HG02571 (cell line): ENCODE measurements around the gene MAPK10.
"Not testable (repeated sequence)": the region's sequence is repeated elsewhere in the genome, so short reads cannot be mapped to it uniquely, and the experiment has no call there.

ENCODE experiments used
- ATAC-seq: cut with Tn5 transposase; IDR thresholded peaks from one replicate; pipeline ENCODE4 v1.9.1; 2021; ENCODE audit warnings: mild to moderate bottlenecking, moderate library complexity; ENCODE audit not compliant: unreplicated experiment

Gene MAPK10

DNA sequence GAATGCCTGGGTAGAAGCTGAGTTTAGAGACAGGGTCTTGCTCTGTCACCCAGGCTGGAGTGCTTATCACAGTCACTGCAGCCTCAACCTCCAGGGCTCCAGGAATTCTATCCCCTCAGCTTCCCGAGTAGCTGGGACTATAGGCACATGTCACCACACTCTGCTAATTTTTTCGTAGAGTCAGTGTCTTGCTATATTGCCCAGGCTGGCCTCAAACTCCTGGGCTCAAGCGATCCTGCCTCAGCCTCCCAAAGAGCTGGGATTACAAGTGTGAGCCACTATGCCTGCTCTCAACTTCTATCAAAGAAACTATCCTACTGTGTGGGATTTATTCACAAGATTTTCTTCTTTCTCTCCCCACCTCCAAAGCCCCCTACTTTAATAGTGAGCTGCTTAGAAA is 15.7 kb downstream of the MAPK10 start:
- no peak for ATAC-seq

DNA sequence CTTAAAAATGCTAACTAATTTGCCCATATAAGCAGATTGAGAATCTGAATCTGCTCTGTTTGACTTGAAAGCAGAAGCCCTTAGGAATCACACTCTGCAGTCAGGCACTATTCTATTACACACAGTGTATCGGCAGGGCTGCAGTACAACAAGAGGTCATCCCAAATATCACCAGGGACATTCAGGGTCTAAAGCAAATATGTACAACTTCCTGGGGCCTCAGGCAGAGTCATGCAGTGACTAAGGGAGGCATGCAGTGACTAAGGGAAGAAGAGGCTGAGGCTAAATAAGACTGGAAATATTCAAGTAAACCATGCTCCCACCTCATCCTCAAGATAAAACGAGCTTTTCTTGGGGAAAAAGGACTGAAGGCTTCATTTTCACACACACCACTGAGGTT is 20.9 kb downstream of the MAPK10 start:
- ATAC-seq, result no peak

- no peak for ATAC-seq
Observed at GRCh38 chr4:86338521-86338920, 21.3 kb downstream of the MAPK10 start.

GRCh38 chr4:86334020-86334750 is 25.7 kb downstream of the MAPK10 start:
- ATAC-seq, result no peak

- no peak for ATAC-seq
Observed at GRCh38 chr4:86333236-86333635, 26.6 kb downstream of the MAPK10 start.

- no peak for ATAC-seq
Observed at GRCh38 chr4:86330961-86331742, 28.7 kb downstream of the MAPK10 start.

DNA sequence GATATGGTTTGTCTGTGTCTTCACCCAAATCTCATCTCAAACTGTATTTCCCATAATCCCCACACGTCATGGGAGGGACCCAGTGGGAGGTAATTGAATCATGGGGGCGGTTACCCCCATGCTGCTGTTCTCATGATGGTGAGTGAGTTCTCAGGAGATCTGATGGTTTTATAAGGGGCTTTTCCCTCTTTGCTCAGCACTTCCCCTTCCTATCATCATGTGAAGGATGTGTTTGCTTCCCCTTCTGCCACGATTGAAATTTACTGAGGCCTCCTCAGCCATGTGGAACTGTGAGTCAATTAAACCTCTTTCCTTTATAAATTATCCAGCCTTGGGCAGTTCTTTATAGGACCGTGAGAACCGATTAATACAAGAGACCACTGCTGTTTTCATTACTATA is 29.4 kb downstream of the MAPK10 start:
- ATAC-seq, result not testable (repeated sequence)

GRCh38 chr4:86329431-86329830 is 30.4 kb downstream of the MAPK10 start:
- no peak for ATAC-seq

GRCh38 chr4:86326400-86326799 is 33.5 kb downstream of the MAPK10 start:
- ATAC-seq, result no peak

- no peak for ATAC-seq
Observed at GRCh38 chr4:86319390-86319789, 40.5 kb downstream of the MAPK10 start.

DNA sequence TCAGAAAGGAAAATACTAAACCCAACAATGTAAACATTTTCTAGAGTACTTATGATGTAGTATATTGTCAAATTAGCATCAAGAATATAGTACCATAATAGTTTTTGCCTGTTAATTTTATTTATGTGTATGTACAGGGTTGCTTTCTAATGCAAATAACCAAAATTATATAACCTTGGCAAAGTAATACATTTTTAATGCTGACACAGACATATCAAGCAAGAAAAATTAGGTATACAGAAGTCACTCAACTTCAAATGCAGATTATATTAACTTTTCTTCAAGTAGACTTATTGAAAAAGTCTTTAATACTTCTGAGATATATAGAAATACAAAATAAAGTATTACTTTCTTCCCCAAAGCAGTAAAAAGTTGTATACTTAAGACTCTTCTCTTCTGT is 44.3 kb downstream of the MAPK10 start:
- no peak for ATAC-seq

DNA sequence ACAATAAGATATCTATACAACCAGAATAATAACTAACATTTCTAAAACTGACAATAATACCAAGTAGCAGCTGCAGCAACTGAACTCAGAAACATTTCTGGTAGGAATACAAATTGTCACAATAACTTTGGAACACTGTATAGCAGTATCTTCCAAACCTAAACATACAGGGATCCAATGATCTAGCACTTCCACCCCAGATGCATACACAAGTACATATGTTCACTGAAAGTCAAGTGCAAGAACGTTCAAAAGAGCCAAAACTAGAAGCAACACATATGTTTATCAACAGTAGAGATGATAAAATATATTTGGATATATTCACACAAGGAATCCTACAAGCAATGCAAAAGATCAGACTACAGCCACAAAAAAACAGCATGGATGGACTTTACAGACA is 46.2 kb downstream of the MAPK10 start:
- ATAC-seq, result no peak

DNA sequence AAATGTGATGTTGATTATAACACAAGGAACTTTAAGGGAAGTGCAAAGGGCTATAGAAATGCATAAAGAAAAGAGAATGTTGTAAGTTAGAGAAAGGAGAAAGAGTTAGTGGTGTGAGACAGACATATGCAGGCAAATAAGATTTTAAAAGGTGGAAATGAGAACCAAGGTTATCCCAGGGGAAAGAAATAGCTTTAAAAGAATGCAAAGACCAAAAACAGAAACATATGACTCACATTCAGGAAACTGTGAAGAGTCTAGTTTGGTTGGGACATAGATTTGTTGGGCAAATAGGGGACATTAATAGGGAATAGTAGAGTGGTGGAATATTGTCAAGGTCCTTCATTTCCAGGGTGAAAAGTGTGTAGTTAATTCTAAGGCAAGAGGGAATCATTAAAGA is 52.4 kb downstream of the MAPK10 start:
- ATAC-seq, result no peak

DNA sequence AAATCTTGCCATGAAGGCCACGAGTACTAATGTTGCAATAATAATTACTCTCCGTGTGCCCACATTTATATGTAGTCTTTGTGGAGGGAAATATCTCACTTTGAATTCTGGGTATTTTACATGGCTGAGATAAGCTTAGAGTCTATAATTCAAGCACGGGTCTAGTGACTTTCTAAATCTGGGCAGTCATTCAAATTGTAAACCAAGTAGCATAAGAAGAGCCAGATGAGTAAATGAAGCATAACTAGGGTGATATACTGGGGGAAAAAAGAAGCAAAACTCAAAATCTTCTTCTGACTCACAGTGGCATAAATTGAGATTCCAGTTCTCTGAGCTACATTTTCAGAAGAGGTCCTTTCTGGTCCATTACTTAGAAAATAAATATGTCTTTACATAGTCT is 53.0 kb downstream of the MAPK10 start:
- no peak for ATAC-seq

DNA sequence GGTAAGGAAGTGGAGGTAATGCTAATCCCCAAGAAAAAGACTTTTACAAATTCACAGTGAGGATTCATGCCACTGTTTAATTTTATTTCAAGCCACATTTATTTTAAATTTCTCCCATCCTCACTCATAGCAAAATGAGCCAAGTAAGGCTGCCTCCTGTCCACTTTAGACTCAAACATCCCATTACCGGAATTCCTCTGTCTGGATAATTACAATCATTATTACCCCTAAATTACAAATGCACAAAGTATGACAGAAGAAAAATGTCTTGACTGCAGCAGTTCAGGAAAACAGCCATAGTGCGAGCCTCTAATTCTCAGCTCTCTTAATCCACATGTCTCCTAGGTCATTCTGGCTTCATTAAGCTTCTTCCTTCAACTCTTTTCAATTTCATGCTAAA is 57.0 kb downstream of the MAPK10 start:
- ATAC-seq, result no peak

GRCh38 chr4:86302251-86302650 is 57.6 kb downstream of the MAPK10 start:
- ATAC-seq, result no peak

DNA sequence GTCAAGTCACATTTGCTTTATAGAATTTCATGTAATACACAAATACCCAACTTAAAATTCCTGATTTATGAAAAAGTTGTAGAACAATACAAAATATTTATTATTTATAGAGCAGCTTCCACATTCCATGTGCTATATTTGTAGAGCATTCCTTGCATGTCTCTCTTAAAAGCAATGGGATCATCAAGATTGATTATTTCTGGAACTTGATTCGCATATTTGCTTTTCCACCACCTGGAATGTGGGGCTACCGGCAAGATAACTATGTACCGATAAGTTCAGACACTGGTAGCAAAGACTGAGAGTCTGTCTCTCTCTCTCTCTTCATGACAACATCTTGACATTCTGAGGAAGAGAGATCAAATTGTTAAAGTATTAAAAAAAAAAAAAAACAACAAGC is 59.3 kb downstream of the MAPK10 start:
- ATAC-seq, result no peak

GRCh38 chr4:86296865-86297264 is 63.0 kb downstream of the MAPK10 start:
- ATAC-seq, result no peak

DNA sequence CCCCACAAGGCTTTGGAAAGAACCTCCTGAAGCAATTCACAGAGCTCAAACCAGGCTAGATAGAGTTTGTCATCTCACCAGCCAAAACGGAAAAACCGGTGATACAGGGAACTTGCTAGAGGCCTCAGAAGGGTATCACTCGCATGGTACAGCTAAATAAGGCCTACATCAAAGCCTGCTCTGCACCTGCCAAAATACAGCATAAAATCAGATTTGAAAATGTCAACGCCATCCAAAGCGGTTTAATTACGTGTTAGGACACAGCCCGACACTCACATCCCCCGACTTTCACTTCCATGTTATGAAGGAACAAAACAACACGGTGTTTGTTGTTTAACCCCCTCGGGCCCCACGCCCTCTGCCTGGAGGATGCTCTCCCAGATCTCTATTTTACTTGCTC is 65.0 kb downstream of the MAPK10 start:
- ATAC-seq, result no peak

DNA sequence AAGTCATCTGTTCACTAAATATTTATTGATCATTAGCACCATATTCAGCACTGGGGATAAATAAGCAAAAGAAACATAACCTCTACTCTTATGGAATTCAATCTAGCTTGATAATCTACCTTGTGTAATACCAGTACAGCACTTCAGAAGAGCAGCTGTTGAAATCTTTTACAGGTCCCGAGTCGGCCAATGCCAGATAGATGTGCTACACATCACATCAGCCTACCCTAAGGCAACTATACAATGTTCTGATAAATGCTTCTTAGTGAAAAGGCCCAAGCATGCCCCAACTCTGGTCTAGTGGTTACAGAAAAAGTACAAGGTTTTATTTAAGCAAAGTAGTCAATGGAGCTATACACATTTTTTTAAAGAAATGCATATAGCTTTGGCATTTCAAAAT is 68.7 kb downstream of the MAPK10 start:
- ATAC-seq, result no peak

DNA sequence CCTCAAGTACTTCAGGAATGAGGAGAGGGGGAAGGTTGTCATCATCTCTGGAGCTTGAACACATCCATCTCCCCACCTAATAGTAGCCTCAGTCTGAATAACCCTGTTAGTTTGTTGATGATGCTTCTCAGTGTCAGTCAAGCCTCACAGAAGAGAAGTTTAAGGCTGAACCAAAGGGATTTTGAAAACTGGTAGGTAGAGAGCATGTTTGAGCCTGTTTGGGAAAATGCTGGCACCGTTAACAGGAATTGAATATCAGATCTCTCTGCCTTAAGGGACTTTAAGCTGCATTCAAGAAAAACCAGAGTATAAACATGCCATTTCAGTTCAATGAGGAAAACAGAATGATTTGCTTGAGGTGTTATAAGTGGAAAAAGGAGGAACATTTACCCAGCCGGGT is 73.1 kb downstream of the MAPK10 start:
- no peak for ATAC-seq

DNA sequence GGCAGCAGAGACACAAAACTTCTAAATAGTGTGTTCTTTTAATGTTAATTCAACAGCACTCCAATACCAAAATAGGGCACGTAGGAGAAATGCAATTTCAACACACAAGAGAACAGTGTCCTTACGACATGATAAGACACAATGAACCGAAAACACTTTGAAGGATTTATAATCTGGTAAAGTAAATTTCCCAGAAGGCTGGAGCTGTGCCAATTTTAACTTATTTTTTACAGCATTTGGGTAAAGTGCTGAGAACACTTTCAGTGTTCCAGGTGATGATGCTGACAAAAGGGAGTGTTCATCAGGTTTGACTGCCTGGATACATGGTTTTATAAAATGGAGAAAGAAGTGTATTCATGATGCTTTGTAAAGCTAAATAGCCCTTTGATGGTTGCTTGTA is 76.5 kb downstream of the MAPK10 start:
- ATAC-seq, result no peak

DNA sequence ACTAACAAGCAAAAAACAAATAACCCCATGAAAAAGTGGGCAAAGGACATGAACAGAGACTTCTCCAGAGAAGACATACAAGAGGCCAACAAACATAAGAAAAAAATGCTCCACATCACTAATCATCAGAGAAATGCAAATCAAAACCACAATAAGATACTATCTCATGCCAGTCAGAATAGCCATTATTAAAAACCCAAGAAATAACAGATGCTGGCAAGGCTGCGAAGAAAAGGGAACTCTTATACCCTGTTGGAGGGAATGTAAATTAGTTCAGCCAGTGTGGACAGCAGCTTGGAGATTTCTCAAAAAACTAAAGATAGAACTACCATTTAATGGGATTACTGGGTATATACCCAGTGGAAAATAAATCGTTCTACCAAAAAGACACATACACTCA is 79.6 kb downstream of the MAPK10 start:
- no peak for ATAC-seq
